Stimulated activated CD4-positive, alpha-beta T cell treated with anti-CD3 and anti-CD28 coated beads, Interleukin-15, amount 100 ng/mL, for 24 hours (primary cell): ENCODE data around the gene RIPOR3.
A peak's percentile ranks its signal among the peaks of the same experiment; 100 is the strongest.
"Not testable (repeated sequence)": the region's sequence is repeated elsewhere in the genome, so short reads cannot be mapped to it uniquely, and the experiment has no call there.

ENCODE experiments used
- DNase-seq: peaks from one replicate; pipeline ENCODE4 v3.0.0-alpha.2; 2020

RIPOR3 gene

DNA sequence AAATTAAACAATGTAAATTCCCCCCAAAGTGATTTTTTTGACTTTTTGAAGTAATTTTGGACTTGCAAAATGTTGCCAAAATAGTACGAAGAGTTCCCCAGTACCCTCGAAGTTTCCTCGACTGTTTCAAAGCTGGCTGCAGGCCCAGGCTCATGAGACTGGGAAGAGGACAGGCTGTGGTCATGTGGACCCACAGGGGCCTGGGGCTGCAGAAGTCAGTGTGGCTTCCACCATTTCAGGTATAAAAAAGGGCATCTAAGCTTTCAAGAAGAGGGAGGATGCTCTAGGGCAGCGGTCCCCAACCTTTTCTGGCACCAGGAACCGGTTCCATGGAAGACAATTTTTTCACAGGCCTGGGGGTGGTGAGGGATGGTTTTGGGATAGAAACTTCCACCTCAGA, 106.1 kb downstream of the RIPOR3 start:
- no peak for DNase-seq

- DNase-seq = no peak
Observed at GRCh38 chr20:50584687-50585086, 106.7 kb downstream of the RIPOR3 start.

- DNase-seq = no peak
Observed at GRCh38 chr20:50583442-50584150, 107.7 kb downstream of the RIPOR3 start.

GRCh38 chr20:50582591-50583234, 108.6 kb downstream of the RIPOR3 start:
- DNase-seq = no peak

DNA sequence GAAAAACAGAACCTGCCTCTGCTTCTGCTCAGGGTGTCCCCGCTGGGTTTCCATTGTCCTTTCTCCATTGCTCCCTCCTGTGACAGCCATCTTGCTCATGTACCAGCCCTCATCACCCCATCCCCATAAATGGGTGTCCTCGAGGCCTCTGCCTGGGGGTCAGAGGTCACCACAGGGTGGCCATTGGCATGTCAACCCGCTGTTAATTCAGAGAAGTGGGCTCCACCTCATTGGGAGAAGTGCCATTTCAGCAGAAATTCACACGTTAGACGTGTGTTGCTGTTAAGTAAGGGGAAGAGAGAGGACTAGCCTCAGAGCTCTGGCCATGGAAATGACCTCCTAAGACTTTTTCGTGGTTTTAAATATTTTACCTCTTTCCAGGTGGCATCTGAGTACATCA, 109.2 kb downstream of the RIPOR3 start:
- DNase-seq = no peak

DNA sequence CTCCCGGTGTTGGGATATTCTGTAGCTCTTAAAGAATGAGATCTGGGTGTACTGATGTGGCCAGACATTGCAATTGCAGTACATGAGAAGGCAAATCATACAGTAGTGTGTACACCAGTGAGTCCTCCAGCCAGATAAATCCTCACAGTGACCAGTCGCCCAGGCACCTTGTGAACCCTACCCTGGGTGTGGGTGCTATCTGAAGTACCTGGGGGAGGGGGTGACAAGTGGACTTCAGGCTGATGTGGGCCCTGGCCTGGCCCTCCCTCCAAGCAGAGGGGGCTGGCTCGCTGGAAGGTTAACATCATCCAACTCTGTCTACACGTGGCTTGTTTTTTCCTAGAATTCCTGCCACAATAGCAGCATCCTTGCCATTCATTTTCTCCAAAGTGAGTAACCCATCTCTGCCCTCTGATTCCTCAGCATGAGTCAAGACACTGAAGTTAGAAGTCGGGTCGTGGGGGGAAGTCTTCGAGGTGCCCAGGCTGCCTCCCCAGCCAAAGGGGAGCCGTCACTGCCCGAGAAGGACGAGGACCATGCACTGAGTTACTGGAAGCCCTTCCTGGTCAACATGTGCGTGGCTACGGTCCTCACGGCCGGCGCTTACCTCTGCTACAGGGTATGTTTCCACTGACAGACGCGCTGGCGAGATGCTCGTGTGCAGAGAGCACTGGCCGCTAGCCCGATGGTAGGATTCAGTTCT, 110.3 kb downstream of the RIPOR3 start:
- DNase-seq = no peak

- peak; percentile 63 for DNase-seq
Observed at GRCh38 chr20:50580016-50580747, 111.2 kb downstream of the RIPOR3 start.

DNA sequence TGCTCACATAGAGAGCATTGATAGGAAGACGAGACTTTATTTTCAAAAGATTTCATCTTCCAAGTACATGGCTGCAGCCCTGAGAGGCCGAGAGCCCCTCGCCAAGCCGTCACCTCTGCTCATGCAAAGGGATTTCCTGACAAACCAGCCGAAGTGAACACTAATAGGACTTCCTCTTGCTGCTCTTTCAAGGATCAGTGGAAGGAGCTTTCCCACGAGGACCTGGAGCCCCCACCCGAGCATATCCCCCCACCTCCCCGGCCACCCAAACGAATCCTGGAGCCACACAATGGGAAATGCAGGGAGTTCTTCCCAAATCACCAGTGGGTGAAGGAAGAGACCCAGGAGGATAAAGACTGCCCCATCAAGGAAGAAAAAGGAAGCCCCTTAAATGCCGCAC, 111.8 kb downstream of the RIPOR3 start:
- DNase-seq = no peak

GRCh38 chr20:50578778-50579165, 112.6 kb downstream of the RIPOR3 start:
- no peak for DNase-seq

DNA sequence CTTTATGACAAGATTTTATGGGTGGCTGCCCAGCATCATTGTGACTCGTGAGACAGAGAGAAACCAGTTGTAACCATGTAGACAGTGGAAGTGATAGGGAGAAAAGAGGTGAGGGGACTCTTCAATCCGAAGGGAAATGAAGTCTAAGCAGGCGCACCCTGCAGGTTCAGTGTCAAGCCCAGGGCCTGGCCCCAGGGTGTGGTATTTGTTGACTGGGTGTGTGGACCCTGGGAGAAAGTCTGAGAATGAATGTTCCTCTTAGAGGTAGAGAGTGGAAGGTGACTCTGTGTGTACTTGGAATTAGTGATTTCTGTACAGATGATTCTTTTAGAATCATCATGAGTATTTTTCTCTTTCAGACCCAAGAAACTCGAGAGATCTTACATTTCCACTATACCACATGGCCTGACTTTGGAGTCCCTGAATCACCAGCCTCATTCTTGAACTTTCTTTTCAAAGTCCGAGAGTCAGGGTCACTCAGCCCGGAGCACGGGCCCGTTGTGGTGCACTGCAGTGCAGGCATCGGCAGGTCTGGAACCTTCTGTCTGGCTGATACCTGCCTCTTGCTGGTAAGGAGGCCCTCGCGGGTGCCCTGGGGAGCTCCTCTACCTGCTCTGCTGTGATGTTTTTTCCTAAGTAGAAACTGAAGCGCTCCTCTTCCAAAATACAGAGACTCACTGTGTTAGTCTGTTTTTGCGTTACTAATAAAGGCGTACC, 113.1 kb downstream of the RIPOR3 start:
- DNase-seq = no peak

DNA sequence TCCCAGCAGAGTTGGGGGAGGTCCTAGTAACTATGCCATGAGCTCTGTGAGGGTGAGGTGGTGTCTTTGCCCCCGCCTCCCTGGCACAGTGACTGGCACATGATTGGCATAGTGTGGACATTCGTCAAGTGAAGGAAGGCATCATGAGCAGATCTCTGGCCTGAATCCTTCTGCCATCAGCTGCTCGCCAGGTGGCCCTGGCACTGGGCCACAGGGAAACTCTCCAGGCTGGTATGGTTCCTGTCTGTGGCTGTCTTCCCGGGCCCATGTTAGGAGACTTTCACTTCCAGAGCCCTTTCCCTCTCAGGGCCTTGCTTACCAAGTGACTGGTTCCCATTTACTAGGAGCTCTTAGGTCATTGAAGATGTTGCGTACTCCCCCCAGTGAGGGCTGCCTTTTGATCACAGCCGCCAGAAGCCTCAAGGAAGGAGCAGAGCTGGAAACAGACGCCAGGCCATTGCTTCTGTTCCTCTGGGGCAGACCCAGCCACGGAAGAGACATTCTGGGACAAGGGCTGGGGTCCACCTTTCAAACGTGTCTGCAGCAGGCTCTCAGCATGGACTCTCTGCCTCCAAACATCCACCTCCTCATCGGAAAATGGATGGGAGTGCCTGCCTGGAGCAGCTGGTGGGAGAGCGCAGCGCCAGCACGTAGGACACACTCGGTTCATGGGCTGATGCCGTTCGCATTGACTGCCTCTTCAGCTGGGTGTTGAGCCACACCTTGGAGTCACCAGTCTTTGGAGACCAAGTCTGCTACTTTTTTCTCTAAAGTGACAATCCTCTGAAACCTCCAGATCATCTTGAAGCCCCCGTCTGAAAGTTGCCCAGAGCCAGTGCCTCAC, 113.9 kb downstream of the RIPOR3 start:
- no peak for DNase-seq

- DNase-seq = peak; percentile 75
Observed at GRCh38 chr20:50575865-50576720, 115.2 kb downstream of the RIPOR3 start.

DNA sequence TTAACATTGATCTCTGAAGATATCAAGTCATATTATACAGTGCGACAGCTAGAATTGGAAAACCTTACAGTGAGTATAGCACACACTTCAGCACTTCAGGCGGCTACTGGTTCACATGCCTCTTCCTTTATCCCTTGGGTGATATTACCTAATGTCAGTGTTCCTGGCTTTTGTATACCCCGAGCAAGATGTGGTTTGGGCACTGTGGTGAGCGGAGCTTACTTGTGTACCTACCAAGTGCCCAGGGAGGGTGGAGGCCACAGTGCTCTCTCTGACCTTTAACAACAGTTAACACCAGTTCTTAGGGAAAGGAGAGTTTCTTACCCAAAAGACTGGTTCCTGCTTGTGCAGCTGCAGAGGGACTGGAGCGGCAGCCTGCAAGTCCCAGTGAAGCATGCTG, 116.8 kb downstream of the RIPOR3 start:
- no peak for DNase-seq

DNA sequence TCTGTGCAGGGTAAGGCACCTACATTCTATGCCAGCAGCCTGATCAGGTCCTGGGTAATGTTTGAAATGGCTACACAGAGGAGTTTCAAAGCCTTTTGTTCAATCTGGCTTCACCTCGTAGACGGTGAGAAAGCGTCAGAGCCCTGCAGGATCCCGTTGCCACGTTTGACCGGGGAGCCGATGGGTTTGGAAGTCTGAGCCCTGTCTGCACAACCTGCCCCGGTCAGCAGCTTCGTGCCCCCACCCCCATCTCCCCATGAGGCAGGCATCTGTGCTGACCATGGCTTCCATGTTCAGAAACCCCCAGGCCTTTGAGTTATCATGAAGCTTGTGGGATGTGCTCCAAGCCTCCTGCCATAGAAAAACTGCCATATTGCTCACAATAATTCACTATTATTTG, 117.2 kb downstream of the RIPOR3 start:
- DNase-seq = no peak

DNA sequence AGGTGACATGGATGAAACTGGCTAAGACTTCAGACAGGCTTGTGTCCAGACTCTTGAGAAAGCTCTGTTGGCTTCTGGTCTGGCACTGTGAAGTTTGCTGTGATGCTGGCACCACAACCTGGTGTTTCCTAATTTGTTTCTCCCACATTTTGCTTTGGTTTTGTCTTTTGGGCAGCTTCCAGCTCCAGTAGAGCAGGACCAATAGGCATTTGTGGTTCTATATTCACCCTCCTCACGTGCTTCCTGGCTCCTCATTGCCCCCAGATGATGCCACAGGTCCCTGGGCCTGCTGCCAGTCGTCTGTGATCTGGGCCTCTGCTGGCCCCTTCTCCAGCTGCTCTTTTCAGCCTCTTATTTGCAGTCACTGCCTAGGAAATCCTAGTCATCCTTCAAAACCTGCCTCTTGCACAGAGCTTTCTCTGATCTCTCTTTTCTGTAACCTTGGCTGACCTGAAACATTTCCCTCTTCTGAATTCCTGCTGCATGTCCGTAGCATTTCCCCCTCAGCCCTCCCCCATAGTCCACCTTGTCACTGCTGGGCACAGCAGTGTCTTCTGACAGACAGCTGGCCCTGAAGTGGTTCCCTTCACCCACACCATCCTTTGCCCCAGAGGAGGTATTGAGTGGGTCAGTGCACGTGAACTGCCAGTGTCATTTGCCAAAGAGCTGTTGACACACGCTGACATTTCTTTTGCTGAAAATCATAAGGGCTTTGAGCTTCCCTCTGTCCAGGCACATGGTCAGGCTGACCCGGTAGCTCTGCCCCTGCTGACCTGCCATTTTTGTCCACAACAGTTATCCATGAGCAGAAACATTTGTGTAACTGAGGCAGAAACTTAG, 118.2 kb downstream of the RIPOR3 start:
- DNase-seq = no peak

DNA sequence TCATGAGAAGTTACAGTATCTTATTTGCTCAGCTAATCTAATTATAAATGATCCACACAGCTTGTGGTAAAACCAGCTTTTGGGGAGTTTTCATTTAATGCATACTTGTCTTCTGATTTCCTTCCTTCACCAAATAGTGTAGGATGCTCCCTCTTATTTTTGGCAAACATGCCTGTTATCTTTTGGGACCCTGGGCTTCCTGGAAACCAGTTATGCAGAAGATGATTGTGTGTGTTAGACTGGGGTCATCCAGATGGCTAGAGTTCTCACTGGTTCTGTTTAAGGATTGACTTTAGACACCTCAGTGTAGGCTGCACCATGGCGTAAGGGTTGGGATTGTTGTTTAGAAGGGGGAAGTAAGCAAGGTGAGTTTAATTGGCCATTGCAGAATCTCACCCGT, 119.9 kb downstream of the RIPOR3 start:
- no peak for DNase-seq

GRCh38 chr20:50569864-50570836, 121.2 kb downstream of the RIPOR3 start:
- peak; percentile 51 for DNase-seq

GRCh38 chr20:50569487-50569863, 121.9 kb downstream of the RIPOR3 start:
- not testable (repeated sequence) for DNase-seq

GRCh38 chr20:50568549-50568942, 122.8 kb downstream of the RIPOR3 start:
- DNase-seq = no peak
